Right lobe of liver (tissue), 6 donors: ENCODE results near the gene ADCY5. TPM values are rescaled to one million over a fixed set of nuclear protein-coding genes. Genes with fewer than 3 reads are reported as not detected.

Source experiments
- ATAC-seq, 4 donors: fragments of 200-7000 bp; cut with Tn5 transposase; one replicate each; pipeline ENCODE4 v1.9.1; 2020; ENCODE audit warnings: mild to moderate bottlenecking in 4 of 4, moderate library complexity in 4 of 4
- DNase-seq, 3 donors: peaks; one replicate each; pipeline ENCODE4 v3.0.0-alpha.2; 2020
- H3K27ac ChIP-seq, 3 donors: fragments of 200-600 bp; one replicate each; pipeline ENCODE4 v1.8.0; 2022
- H3K27me3 ChIP-seq, 2 donors: fragments of 200-600 bp; one replicate each; pipeline ENCODE4 v1.8.0; 2022
- H3K36me3 ChIP-seq, 4 donors: fragments of 200-600 bp; sonication (generic) in 1 of 4; one replicate each; pipeline versions ENCODE4 v1.5.1 to v1.8.0; 2017 to 2022; ENCODE audit warnings: control low read depth in 1 of 4
- H3K4me1 ChIP-seq, 4 donors: fragments of 200-600 bp; sonication (generic) in 1 of 4; one replicate each; pipeline versions ENCODE4 v1.5.1 to v1.8.0; 2017 to 2022; ENCODE audit warnings: control low read depth in 1 of 4
- H3K4me3 ChIP-seq, 3 donors: fragments of 200-600 bp; one replicate each; pipeline ENCODE4 v1.8.0; 2022
- H3K9me3 ChIP-seq, 4 donors: fragments of 200-600 bp; sonication (generic) in 1 of 4; one replicate each; pipeline versions ENCODE4 v1.5.1 to v1.8.0; 2017 to 2022; ENCODE audit warnings: control low read depth in 1 of 4
- POLR2A ChIP-seq: fragments of 450-650 bp; IDR thresholded peaks from one replicate; pipeline ENCODE4 v1.6.1; 2017; ENCODE audit warnings: antibody characterized with exemption, mild to moderate bottlenecking
- WGBS: methylation state at CpG from one replicate; pipeline ENCODE4 v1.1.6; 2018; ENCODE audit warnings: low coverage, low lambda C conversion rate; ENCODE audit not compliant: insufficient coverage; ENCODE audit errors: missing lambda C conversion rate; 5-methylcytosine and 5-hydroxymethylcytosine counted together
- intact Hi-C, 2 donors: fragments of 100-400 bp; cut with DNase I; formaldehyde crosslinking; loops; one replicate each; pipeline versions ENCODE4 v1.11.2 to v1.14.1; 2022
- total RNA-seq, 6 experiments: library from RNA; depleted of rRNA in 2 of 6; stranded (reverse); fragments of >200 nt in 2 of 6; fragmentation: NEBNext Ultra II Directional in 3 of 6; extraction: Animal tissue kit (Norgen Biotek cat#: 25700) in 3 of 6; gene quantifications; one replicate each; pipeline versions ENCODE4 v1.1.0 to v1.2.4, GENCODE V29; 2016 to 2023
- TF ChIP-seq, protein P1 (sequence below), 4 donors: fragments of 200-600 bp in 3 of 4; fragments of 450-650 bp in 1 of 4; IDR thresholded peaks; one replicate each; pipeline versions ENCODE4 v1.5.1 to v1.8.0; 2016 to 2022; ENCODE audit warnings: antibody characterized with exemption in 4 of 4, mild to moderate bottlenecking in 2 of 4
- donor health status: DM: no; HTN: yes; CAD: no.
- donor health status: DM: no; HTN: no; CAD: no.
- donor health status: DM: no; HTN: no; CAD: no.
- donor health status: DM: no; HTN: yes; CAD: no.
- donor health status: DM: no; HTN: yes; CAD: no.

The ADCY5 gene
- total RNA-seq, 6 experiments from 2014 or later = 1.9 to 3.7 (median 2.7) TPM

DNA sequence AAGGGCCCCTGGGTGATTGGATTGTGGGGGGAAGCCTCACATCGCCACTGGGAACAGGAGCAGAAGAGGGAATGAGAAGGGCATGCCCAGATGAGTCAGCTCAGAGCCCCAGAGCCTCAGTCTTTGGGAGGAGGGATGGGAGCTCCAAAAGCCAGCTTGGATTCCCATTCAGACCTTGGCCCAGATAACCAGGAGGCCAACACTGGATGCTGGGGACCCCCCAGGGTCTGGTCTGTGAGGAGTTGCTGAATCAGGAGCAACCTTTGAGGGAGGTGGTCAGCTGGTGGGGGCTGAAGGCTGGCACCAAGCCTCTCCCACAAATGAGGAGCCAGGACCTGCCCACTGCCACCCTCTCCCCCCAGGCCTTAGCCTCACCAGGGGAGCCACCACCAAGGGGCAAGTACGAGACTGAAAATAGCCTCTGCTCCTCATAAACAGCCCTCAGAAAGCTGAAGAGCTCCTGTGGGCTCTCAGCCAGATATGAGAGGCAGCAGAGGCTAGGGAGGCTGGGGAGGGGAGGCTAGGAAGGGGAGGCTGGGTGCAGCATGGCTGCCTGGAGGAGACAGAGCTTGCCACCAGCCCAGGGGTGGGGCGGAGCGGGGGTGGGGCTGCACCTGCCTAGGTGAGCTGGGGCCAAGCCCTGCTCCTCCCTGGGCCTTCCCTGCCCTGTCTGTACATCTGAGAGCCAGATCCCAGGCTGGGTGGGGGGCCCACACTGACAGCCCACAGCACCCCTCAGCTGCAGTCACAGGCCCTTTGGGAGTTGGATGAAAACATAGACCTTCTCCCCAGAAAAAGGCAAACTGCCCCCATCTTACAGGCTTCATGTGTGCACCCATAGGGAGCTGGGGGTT lies 147.3 kb downstream of the ADCY5 start:
- Histone ChIP-seq H3K9me3 (no peaks in the 10 kb centered on the region), H3K36me3 (no peaks in the 10 kb centered on the region), H3K4me1 (no peaks in the 10 kb centered on the region), H3K27ac (no peak overlapping the region), H3K27me3 (no peaks in the 10 kb centered on the region), H3K4me3 (no peak overlapping the region)
- no peak for TF ChIP-seq POLR2A
- TF ChIP-seq, protein P1, sequence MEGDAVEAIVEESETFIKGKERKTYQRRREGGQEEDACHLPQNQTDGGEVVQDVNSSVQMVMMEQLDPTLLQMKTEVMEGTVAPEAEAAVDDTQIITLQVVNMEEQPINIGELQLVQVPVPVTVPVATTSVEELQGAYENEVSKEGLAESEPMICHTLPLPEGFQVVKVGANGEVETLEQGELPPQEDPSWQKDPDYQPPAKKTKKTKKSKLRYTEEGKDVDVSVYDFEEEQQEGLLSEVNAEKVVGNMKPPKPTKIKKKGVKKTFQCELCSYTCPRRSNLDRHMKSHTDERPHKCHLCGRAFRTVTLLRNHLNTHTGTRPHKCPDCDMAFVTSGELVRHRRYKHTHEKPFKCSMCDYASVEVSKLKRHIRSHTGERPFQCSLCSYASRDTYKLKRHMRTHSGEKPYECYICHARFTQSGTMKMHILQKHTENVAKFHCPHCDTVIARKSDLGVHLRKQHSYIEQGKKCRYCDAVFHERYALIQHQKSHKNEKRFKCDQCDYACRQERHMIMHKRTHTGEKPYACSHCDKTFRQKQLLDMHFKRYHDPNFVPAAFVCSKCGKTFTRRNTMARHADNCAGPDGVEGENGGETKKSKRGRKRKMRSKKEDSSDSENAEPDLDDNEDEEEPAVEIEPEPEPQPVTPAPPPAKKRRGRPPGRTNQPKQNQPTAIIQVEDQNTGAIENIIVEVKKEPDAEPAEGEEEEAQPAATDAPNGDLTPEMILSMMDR (IDR thresholded peaks at IDR 0.05) = no peak
- no peak for ATAC-seq
- intact Hi-C loops = no loop called here
- peak in 1 of 3 donors; percentile 47 for DNase-seq
- 42% methylated on average over 2 of the region's 4 CpGs for WGBS

DNA sequence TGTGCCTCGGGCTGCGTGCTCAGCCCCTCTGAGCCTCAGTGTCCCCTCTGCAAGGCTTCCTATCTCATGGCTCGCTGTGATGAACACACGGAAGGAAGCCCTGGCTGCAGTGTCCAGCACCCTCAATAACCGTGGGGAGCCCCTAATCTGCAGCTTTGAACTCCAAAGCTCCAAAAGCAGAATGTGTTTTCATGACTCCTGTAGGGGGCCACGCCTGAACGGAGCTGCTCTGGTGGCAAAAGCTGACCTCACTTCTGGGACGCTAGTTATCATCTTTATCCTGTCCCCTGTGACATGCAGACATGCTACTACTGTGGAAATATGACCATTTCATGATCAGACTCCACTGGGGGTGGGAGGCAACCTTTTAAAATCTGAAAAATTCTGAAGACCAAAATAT lies 148.3 kb downstream of the ADCY5 start:
- ATAC-seq = no peak
- Histone ChIP-seq H3K4me1 (no peaks in the 10 kb centered on the region), H3K27me3 (no peaks in the 10 kb centered on the region), H3K27ac (no peak overlapping the region), H3K36me3 (no peaks in the 10 kb centered on the region), H3K4me3 (no peak overlapping the region), H3K9me3 (no peaks in the 10 kb centered on the region)
- WGBS = 97% methylated on average over 5 of the region's 8 CpGs
- TF ChIP-seq, protein P1 (IDR thresholded peaks at IDR 0.05) = no peak
- no peak for TF ChIP-seq POLR2A
- intact Hi-C loops = no loop called here
- DNase-seq = peak in 1 of 3 donors; percentile 31

DNA sequence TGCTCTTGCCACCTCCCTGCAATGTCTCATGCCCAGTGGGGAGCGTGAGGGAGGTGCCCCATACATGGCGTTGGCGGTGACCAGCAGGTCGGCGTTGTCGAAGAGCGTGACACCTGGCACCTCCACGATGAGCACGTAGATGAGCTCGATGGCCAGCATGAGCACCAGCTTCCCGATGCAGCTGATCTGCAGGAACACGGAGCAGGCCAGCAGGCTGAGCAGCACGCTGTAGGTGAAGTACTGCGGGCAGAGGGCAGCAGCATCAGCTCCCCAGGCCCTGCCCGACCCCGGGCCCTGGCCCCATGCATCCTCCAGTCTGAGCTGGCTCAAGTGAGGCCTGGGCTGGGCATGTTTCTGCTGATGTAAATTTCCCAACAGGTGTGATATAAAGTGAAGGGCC lies 148.8 kb downstream of the ADCY5 start:
- Histone ChIP-seq H3K4me1 (no peaks in the 10 kb centered on the region), H3K4me3 (no peak overlapping the region), H3K9me3 (no peaks in the 10 kb centered on the region), H3K36me3 (no peaks in the 10 kb centered on the region), H3K27ac (no peak overlapping the region), H3K27me3 (no peaks in the 10 kb centered on the region)
- ATAC-seq (no peak), DNase-seq (peak in 1 of 3 donors; percentile 46)
- TF ChIP-seq, protein P1 (IDR thresholded peaks at IDR 0.05) = no peak
- TF ChIP-seq POLR2A = no peak
- WGBS = 90% methylated on average over 2 of the region's 16 CpGs
- intact Hi-C loops = no loop called here

DNA sequence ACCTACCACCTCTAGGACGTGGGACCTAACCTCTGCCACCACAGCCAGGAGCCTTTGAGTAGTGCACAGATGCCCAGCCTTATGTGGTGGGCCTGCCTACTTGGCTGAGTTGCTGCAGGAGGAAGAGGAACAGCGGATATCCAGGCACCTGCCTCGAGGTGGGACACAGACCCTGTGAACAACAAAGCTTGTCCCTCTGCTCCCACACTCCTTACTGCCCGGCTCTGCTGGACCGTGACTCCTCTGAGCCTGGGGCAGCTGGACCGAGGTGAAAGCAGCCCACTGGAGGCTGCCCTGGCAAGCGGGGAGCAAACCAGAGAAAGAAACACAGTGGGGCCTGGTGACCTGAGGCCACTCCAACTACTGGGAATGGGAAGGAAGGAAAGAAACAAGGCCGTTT lies 149.3 kb downstream of the ADCY5 start:
- ATAC-seq = no peak
- peak in 1 of 3 donors; percentile 23 for DNase-seq
- Histone ChIP-seq H3K27ac (no peak overlapping the region), H3K27me3 (no peaks in the 10 kb centered on the region), H3K4me3 (no peak overlapping the region), H3K9me3 (no peaks in the 10 kb centered on the region), H3K36me3 (no peaks in the 10 kb centered on the region), H3K4me1 (no peaks in the 10 kb centered on the region)
- intact Hi-C loops = no loop called here
- WGBS = 85% methylated on average over 6 of the region's 8 CpGs
- TF ChIP-seq, protein P1 (IDR thresholded peaks at IDR 0.05) = no peak
- TF ChIP-seq POLR2A = no peak
